ENCODE results near the gene SRD5A3.
"Not testable (repeated sequence)": the region's sequence is repeated elsewhere in the genome, so short reads cannot be mapped to it uniquely, and the experiment has no call there.

The SRD5A3 gene

DNA sequence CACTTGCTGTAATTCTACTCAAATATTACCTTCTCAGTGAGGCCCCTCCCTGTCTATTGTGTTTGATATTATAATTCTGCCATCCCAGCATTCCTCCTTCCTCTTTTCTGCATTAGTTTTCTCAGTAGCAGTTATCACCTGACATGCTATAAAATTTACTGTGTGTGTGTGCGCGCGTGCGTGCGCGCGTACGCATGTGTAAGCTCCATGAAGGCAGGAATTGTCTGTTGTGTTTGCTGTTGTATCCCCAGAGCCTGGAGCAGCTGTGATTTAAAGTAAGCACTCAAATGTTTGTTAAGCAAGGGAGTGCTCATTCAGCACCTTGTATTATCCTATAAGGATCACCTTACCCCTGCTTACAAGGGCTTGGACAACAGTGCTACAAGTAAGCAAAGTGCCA, 8.6 kb downstream of the SRD5A3 start:
- no peak overlapping the region for H3K4me3 Mint-ChIP-seq
- H3K9me3 Mint-ChIP-seq = no peaks in the 10 kb centered on the region
- ATAC-seq (ENCODE audit: low read depth) (no peak), DNase-seq (ENCODE audit: low spot score in 2 of 2) (no peak)
- H3K4me1 Mint-ChIP-seq = peaks cover 8% of the 10 kb centered on the region
- H3K36me3 Mint-ChIP-seq = peaks cover 13% of the 10 kb centered on the region
- no peak overlapping the region for H3K27ac Mint-ChIP-seq
- H3K27me3 Mint-ChIP-seq = no peaks in the 10 kb centered on the region

DNA sequence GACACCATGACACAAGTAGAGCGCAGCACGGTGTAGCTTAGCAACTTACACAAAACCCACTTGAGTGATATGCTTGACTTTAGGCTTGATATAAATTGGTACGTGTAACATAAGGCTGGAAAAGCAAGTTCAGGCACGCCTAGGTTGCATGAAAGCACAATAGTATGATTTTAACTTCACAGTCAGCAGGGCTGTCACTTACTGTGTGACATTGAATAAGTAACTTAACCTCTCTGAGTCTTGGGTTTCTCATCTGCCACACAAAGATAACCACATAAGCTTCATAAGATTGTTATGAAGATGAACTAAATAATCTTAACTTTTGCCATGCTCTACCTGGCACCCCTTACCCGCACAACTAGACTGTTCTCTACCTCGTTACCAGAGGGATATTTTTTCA, 9.5 kb downstream of the SRD5A3 start:
- Mint-ChIP-seq H3K4me1 (peaks cover 8% of the 10 kb centered on the region), H3K27me3 (no peaks in the 10 kb centered on the region), H3K36me3 (peaks cover 13% of the 10 kb centered on the region), H3K27ac (no peak overlapping the region), H3K9me3 (no peaks in the 10 kb centered on the region), H3K4me3 (no peak overlapping the region)
- DNase-seq (ENCODE audit: low spot score in 2 of 2) (no peak), ATAC-seq (ENCODE audit: low read depth) (no peak)

DNA sequence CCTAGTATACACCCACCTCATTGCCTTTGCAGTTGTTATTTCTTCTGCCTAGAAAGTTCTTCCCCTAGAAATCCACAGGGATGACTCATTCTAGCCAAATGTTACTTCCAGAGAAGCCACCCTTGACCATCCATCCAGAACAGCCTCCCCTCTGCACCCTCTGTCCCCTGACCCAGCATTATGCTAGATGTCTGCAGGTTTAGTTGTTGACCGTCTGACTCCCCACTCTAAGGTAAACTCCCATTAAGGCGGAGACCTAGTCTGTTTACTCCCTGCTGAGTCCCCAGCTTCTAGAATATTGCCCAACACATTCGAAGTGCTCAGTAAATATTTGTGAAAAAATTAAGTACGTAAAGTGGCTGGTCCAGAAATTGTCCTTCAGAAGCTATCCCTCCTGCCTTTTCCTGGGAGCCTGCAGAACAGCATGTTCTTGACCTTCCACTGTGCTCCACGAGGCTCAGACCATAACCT, 11.0 kb downstream of the SRD5A3 start:
- Mint-ChIP-seq H3K36me3 (peaks cover 10% of the 10 kb centered on the region), H3K4me3 (no peak overlapping the region), H3K4me1 (peaks cover 8% of the 10 kb centered on the region), H3K9me3 (no peaks in the 10 kb centered on the region), H3K27ac (no peak overlapping the region), H3K27me3 (no peaks in the 10 kb centered on the region)
- no peak for ATAC-seq (ENCODE audit: low read depth)
- DNase-seq (ENCODE audit: low spot score in 2 of 2) = no peak

DNA sequence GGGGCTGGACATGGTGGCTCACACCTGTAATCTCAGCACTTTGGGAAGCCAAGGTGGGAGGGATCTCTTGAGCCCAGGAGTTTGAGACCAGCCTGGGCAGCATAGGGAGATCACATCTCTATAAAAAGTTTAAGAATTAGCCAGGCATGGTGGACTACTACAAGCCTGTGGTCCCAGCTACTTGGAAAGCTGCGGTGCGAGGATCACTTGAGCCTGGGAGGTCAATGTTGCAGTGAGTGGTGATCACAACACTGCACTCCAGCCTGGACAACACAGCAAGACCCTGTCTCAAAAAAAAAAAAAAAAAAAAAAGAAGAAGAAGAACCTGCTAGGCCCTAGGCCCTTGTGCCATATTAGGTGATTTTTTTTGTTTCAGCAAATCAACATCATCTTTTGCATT, 12.2 kb downstream of the SRD5A3 start:
- ATAC-seq (ENCODE audit: low read depth) (no peak), DNase-seq (ENCODE audit: low spot score in 2 of 2) (no peak)
- no peaks in the 10 kb centered on the region for H3K27me3 Mint-ChIP-seq

DNA sequence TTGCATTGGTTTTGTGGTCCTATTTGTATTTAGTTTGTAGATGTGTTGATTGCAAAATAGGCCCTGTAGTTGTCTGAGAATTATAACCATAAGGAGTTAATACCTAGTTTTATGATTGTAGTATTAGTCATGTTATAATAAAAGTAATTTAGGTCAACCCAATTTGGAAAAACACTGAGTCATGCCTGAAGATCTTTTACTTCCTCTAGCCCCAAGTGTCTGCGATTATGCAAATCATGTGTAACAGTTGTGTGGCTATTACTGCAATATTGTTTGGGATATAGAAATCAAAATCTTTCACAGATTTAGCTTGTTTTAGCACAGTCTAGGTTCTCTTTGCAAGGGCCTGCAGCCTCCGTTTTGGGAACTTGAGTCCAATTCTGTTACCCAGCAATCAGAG, 12.6 kb downstream of the SRD5A3 start:
- Mint-ChIP-seq H3K4me1 (peaks cover 8% of the 10 kb centered on the region), H3K4me3 (no peak overlapping the region), H3K27ac (no peak overlapping the region), H3K27me3 (no peaks in the 10 kb centered on the region), H3K36me3 (peaks cover 6% of the 10 kb centered on the region), H3K9me3 (no peaks in the 10 kb centered on the region)
- DNase-seq (ENCODE audit: low spot score in 2 of 2) (no peak), ATAC-seq (ENCODE audit: low read depth) (peak; percentile 72)

More for the DNA sequence above, 12.2 kb downstream of the SRD5A3 start:
- Mint-ChIP-seq H3K9me3 (no peaks in the 10 kb centered on the region), H3K4me1 (peaks cover 8% of the 10 kb centered on the region), H3K36me3 (peaks cover 5% of the 10 kb centered on the region), H3K27ac (no peak overlapping the region), H3K4me3 (no peak overlapping the region)

DNA sequence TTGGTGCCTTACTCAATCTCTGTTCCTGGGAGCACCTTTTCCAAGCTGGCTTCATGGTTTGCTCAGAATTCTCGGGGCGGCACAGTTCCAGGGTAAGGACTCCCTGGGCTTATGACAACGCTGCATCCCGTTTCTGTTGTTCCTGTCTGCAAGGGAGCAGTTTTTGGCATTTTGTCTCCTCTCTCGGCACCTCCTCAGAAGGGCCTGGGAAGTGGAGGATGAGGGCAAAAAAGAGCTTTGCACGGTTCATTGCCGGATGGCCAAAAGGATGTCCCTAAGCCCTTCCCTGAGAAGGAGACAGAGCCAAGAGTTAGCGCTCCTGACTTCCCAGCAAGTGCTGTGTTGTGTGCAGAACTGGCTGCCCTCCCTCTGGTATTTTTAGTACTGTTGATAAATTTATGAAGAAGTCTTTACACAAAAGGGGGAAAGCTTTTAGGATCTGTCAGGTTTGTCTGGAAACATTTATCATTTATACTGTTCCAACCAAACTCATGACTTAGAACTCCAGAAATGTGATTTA, 13.4 kb downstream of the SRD5A3 start:
- H3K27ac Mint-ChIP-seq = no peak overlapping the region
- H3K9me3 Mint-ChIP-seq = no peaks in the 10 kb centered on the region
- no peak overlapping the region for H3K4me3 Mint-ChIP-seq
- no peak for DNase-seq (ENCODE audit: low spot score in 2 of 2)
- H3K27me3 Mint-ChIP-seq = no peaks in the 10 kb centered on the region
- ATAC-seq (ENCODE audit: low read depth) = no peak
- H3K4me1 Mint-ChIP-seq = peaks cover 8% of the 10 kb centered on the region
- H3K36me3 Mint-ChIP-seq = peaks cover 5% of the 10 kb centered on the region

DNA sequence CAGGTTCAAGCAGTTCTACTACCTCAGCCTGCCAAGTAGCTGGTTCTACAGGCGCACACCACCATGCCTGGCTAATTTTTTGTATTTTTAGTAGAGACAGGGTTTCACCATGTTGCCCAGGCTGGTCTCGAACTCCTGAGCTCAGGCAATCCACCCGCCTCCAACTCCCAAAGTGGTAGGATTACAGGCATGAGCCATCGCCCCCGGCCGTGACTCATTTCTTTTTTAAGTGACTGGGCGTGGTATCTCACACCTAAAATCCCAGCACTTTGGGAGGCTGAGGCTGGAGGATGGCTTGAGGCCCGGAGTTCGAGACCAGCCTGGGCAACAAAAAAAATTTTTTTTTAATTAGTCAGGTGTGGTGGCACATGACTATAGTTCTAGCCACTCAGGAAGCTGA, 16.9 kb downstream of the SRD5A3 start:
- not testable (repeated sequence) for H3K4me1 Mint-ChIP-seq; DNase-seq (ENCODE audit: low spot score in 2 of 2); H3K27ac Mint-ChIP-seq; ATAC-seq (ENCODE audit: low read depth); H3K9me3 Mint-ChIP-seq; H3K27me3 Mint-ChIP-seq; H3K4me3 Mint-ChIP-seq
- peaks cover 11% of the 10 kb centered on the region for H3K36me3 Mint-ChIP-seq

DNA sequence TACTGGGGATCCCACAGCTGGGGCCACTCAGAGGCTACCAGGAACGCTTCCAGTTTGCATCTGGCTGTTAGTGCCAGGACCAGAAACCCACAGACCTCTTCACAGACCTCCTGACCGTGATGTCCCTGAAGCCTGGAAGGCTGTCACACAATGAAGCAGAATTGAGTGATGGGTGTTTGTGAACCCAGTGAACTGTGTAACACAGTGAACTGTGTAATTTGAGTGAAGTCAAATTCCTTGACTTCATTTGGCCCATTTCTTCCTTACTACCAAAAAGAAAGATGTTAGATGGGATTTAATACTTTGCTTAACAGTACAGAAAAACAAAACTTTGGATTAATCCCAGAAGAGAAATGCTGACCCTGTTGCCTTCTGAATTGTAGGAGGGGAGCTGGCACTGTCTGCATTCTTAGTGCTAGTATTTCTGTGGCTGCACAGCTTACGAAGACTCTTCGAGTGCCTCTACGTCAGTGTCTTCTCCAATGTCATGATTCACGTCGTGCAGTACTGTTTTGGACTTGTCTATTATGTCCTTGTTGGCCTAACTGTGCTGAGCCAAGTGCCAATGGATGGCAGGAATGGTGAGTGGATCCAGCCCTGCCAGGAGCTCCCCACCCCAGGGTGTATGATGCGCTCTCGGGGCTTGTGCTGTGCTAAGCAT, 17.8 kb downstream of the SRD5A3 start:
- no peak overlapping the region for H3K27ac Mint-ChIP-seq
- no peaks in the 10 kb centered on the region for H3K27me3 Mint-ChIP-seq
- H3K4me1 Mint-ChIP-seq = no peaks in the 10 kb centered on the region
- no peak overlapping the region for H3K4me3 Mint-ChIP-seq
- peaks cover 11% of the 10 kb centered on the region for H3K36me3 Mint-ChIP-seq
- DNase-seq (ENCODE audit: low spot score in 2 of 2) = no peak
- ATAC-seq (ENCODE audit: low read depth) = no peak
- H3K9me3 Mint-ChIP-seq = no peaks in the 10 kb centered on the region

DNA sequence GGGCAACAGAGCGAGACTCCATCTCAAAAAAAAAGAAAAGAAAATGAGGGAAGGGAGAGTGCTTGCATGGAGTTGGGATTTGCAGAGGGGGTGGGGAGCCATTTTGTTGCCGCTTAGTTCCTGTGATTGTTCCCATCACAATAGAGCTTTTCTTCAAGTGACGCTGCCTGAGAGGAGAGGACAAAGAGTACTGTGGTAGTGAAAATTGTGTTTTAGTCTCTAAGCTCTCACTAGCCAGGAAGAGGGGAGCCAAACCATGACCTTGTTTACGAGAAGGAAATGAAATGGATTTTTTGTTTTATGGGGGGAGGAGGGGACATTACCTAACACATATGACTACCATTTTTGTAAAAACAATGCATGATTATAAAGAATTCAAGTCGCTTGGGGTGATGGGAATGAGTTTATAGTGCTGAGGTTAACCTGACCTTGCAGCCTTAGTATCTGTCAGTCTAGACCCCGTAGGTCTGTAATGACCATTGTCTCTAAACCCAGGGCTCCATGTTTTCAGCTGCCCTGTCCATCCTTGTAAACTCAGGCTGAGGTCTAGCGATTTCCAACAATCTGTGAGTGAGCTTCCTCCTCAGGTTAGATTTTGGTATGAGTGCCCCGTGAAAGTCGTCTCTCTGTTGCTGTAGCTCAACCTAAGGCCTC, 18.8 kb downstream of the SRD5A3 start:
- Mint-ChIP-seq H3K4me3 (no peak overlapping the region), H3K36me3 (peaks cover 12% of the 10 kb centered on the region), H3K9me3 (no peaks in the 10 kb centered on the region), H3K27ac (no peak overlapping the region), H3K4me1 (no peaks in the 10 kb centered on the region), H3K27me3 (no peaks in the 10 kb centered on the region)
- DNase-seq (ENCODE audit: low spot score in 2 of 2) = no peak
- no peak for ATAC-seq (ENCODE audit: low read depth)

DNA sequence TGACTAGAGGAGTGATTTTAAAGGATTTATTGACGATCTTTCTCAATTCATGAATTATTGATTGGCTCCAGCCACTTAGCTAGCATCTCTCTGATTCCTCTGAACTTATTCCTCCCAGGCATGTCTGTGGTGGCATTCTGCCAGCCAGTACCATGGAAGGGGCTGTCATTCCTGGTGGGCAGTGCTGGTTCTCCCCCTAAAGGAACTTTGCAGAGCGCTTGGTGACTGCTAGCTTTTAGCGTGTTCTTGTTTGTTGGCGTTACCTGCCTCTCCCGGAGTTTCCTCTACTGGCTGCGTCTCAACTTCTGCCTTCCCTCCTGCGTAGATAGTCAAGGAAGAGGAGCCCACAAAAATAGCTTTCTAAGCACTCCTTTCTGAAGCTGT, 19.3 kb downstream of the SRD5A3 start:
- no peak overlapping the region for H3K27ac Mint-ChIP-seq
- H3K4me3 Mint-ChIP-seq = no peak overlapping the region
- DNase-seq (ENCODE audit: low spot score in 2 of 2) (no peak), ATAC-seq (ENCODE audit: low read depth) (no peak)
- H3K4me1 Mint-ChIP-seq = no peaks in the 10 kb centered on the region
- H3K9me3 Mint-ChIP-seq = no peaks in the 10 kb centered on the region
- H3K36me3 Mint-ChIP-seq = peaks cover 17% of the 10 kb centered on the region
- no peaks in the 10 kb centered on the region for H3K27me3 Mint-ChIP-seq

DNA sequence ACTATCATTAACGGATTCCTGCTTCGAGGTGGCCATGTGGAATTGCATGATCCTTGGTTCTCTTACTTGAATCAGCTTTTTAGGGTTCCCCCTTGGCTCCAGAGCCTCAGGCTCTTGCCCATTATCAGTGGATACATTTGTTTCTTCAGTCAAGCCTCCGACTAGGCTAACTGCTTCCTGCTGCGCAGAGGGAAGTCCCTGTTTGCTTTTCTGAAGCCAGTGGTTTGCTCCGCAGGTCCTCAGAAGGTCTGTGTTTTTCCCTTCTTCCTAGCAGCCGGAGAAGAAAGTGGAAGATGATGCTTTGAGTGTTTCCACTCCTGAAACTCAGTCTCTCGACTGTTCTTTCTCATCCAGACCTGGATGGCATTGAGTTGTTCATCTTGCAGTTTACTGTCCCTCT, 20.6 kb downstream of the SRD5A3 start:
- peaks cover 17% of the 10 kb centered on the region for H3K36me3 Mint-ChIP-seq

DNA sequence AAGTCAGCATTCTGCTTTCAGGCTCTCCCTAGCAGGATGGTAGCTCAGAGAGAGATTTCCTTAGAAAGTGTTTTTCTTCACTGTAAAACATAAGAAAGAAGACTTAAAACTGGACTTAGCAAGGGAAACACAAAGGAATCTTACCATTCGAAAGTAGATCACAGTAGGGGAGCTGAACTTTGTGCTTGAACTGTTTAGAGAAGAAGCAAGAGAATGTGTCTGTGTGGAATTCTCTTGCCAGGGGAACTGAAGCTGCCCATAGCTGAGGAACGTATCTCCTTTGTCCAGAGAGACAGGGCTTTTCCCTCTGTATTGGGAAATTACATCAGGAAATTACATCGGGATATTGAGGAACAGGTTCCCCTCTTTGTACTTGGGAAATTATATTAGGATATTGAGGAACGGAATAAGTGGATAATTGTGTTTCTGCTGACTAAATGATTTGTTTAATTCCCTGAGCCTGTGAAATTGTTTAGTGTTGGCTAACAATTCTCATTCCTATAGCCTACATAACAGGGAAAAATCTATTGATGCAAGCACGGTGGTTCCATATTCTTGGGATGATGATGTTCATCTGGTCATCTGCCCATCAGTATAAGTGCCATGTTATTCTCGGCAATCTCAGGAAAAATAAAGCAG, 21.2 kb downstream of the SRD5A3 start:
- H3K27ac Mint-ChIP-seq = no peak overlapping the region
- ATAC-seq (ENCODE audit: low read depth) (no peak), DNase-seq (ENCODE audit: low spot score in 2 of 2) (no peak)
- no peak overlapping the region for H3K4me3 Mint-ChIP-seq
- H3K4me1 Mint-ChIP-seq = no peaks in the 10 kb centered on the region
- peaks cover 17% of the 10 kb centered on the region for H3K36me3 Mint-ChIP-seq
- H3K27me3 Mint-ChIP-seq = no peaks in the 10 kb centered on the region
- H3K9me3 Mint-ChIP-seq = no peaks in the 10 kb centered on the region

More for the DNA sequence above, 20.6 kb downstream of the SRD5A3 start:
- Mint-ChIP-seq H3K9me3 (no peaks in the 10 kb centered on the region), H3K27me3 (no peaks in the 10 kb centered on the region), H3K27ac (no peak overlapping the region), H3K4me3 (no peak overlapping the region), H3K4me1 (no peaks in the 10 kb centered on the region)
- DNase-seq (ENCODE audit: low spot score in 2 of 2) = no peak
- ATAC-seq (ENCODE audit: low read depth) = no peak

DNA sequence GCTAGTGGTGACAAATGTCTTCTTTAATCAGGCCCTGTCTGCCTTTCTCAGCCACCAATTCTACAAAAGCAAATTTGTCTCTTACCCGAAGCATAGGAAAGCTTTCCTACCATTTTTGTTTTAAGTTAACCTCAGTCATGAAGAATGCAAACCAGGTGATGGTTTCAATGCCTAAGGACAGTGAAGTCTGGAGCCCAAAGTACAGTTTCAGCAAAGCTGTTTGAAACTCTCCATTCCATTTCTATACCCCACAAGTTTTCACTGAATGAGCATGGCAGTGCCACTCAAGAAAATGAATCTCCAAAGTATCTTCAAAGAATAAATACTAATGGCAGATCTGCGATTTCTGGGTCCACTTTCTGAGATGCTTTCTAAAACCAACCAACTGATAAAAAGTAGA, 23.9 kb downstream of the SRD5A3 start:
- H3K4me3 Mint-ChIP-seq = no peak overlapping the region
- no peaks in the 10 kb centered on the region for H3K27me3 Mint-ChIP-seq
- DNase-seq (ENCODE audit: low spot score in 2 of 2) (no peak), ATAC-seq (ENCODE audit: low read depth) (no peak)
- H3K36me3 Mint-ChIP-seq = peaks cover 10% of the 10 kb centered on the region
- H3K9me3 Mint-ChIP-seq = no peaks in the 10 kb centered on the region
- peak overlapping the region; percentile 58 for H3K27ac Mint-ChIP-seq
- no peaks in the 10 kb centered on the region for H3K4me1 Mint-ChIP-seq

DNA sequence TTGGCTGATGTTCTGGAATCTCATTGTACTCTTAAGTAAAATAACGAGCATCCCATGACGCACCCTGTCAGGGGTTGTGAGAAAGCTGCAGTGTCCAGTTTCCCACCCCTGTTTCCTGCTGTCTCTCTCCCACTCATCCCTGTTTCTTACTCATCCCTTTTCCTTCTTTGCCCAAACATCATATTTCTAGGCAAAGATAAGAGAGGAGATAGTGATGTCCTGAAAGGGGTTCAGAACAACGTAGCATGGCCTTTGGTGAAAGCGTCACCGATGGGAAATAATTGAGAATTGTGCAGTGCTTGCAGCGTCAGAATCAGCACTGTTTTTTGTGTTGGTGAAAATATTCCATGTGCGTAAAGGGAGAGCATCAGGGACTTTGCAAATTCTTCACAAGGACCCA, 26.2 kb downstream of the SRD5A3 start:
- DNase-seq (ENCODE audit: low spot score in 2 of 2) (no peak), ATAC-seq (ENCODE audit: low read depth) (no peak)
- H3K36me3 Mint-ChIP-seq = peaks cover 6% of the 10 kb centered on the region
- no peaks in the 10 kb centered on the region for H3K4me1 Mint-ChIP-seq
- H3K27me3 Mint-ChIP-seq = no peaks in the 10 kb centered on the region
- no peak overlapping the region for H3K27ac Mint-ChIP-seq
- no peak overlapping the region for H3K4me3 Mint-ChIP-seq
- no peaks in the 10 kb centered on the region for H3K9me3 Mint-ChIP-seq
